Tibial nerve (tissue), 4 donors: ENCODE data around the gene ZNF655. TPM values are rescaled to one million over a fixed set of nuclear protein-coding genes. Genes with fewer than 3 reads are reported as not detected.
A peak's percentile ranks its signal among the peaks of the same experiment; 100 is the strongest.

Experiments used
- DNase-seq, 2 donors: peaks; one replicate each; pipeline ENCODE4 v3.0.0-alpha.2; 2019; ENCODE audit warnings: low spot score in 2 of 2
- H3K27ac ChIP-seq, 4 donors: fragments of 200-600 bp; sonication (generic) in 3 of 4; one replicate each; pipeline ENCODE4 v1.5.1; 2017 to 2019; ENCODE audit warnings: mild to moderate bottlenecking in 1 of 4
- H3K27me3 ChIP-seq, 2 donors: fragments of 200-600 bp; sonication (generic) in 1 of 2; one replicate each; pipeline versions ENCODE4 v1.5.1 to v1.6.0; 2017 to 2019
- H3K36me3 ChIP-seq, 3 donors: fragments of 200-600 bp; sonication (generic); one replicate each; pipeline ENCODE4 v1.5.1; 2018 to 2019
- H3K4me1 ChIP-seq, 4 donors: fragments of 200-600 bp; sonication (generic) in 3 of 4; one replicate each; pipeline ENCODE4 v1.5.1; 2017 to 2019
- H3K4me3 ChIP-seq, 4 donors: fragments of 200-600 bp; sonication (generic) in 3 of 4; one replicate each; pipeline ENCODE4 v1.5.1; 2017 to 2019; ENCODE audit warnings: mild to moderate bottlenecking in 1 of 4, moderate library complexity in 1 of 4
- H3K9me3 ChIP-seq, 4 donors: fragments of 200-600 bp; sonication (generic) in 3 of 4; one replicate each; pipeline ENCODE4 v1.5.1; 2017 to 2019
- EP300 ChIP-seq, 2 donors: sonication (generic); formaldehyde crosslinking; IDR thresholded peaks; one replicate each; pipeline ENCODE4 v1.6.1; 2017; ENCODE audit warnings: antibody characterized with exemption in 2 of 2, mild to moderate bottlenecking in 1 of 2
- POLR2A ChIP-seq, 2 donors: fragments of 450-650 bp; IDR thresholded peaks; one replicate each; pipeline ENCODE4 v1.6.1; 2017; ENCODE audit warnings: antibody characterized with exemption in 2 of 2, mild to moderate bottlenecking in 2 of 2, moderate library complexity in 2 of 2
- WGBS, 2 donors: methylation state at CpG; one replicate each; pipeline ENCODE4 v1.1.5; 2018; 5-methylcytosine and 5-hydroxymethylcytosine counted together
- total RNA-seq, 4 donors: library from RNA; depleted of rRNA; stranded (reverse); fragments of >200 nt; gene quantifications; one replicate each; pipeline ENCODE4 v1.1.0, GENCODE V29; 2016
- TF ChIP-seq, protein P1 (sequence below), 5 experiments: fragments of 200-600 bp in 3 of 5; fragments of 450-650 bp in 2 of 5; sonication (generic) in 3 of 5; IDR thresholded peaks; one replicate each; pipeline ENCODE4 v1.5.1; 2016 to 2019; ENCODE audit warnings: antibody characterized with exemption in 5 of 5, mild to moderate bottlenecking in 3 of 5, moderate library complexity in 2 of 5

ZNF655 gene, protein sequence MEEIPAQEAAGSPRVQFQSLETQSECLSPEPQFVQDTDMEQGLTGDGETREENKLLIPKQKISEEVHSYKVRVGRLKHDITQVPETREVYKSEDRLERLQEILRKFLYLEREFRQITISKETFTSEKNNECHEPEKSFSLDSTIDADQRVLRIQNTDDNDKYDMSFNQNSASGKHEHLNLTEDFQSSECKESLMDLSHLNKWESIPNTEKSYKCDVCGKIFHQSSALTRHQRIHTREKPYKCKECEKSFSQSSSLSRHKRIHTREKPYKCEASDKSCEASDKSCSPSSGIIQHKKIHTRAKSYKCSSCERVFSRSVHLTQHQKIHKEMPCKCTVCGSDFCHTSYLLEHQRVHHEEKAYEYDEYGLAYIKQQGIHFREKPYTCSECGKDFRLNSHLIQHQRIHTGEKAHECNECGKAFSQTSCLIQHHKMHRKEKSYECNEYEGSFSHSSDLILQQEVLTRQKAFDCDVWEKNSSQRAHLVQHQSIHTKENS
- 100 to 1,000 TPM in 2 of 4 donors, 10 to 100 TPM in 2; 90.8 to 140 (median 104) TPM for total RNA-seq

DNA sequence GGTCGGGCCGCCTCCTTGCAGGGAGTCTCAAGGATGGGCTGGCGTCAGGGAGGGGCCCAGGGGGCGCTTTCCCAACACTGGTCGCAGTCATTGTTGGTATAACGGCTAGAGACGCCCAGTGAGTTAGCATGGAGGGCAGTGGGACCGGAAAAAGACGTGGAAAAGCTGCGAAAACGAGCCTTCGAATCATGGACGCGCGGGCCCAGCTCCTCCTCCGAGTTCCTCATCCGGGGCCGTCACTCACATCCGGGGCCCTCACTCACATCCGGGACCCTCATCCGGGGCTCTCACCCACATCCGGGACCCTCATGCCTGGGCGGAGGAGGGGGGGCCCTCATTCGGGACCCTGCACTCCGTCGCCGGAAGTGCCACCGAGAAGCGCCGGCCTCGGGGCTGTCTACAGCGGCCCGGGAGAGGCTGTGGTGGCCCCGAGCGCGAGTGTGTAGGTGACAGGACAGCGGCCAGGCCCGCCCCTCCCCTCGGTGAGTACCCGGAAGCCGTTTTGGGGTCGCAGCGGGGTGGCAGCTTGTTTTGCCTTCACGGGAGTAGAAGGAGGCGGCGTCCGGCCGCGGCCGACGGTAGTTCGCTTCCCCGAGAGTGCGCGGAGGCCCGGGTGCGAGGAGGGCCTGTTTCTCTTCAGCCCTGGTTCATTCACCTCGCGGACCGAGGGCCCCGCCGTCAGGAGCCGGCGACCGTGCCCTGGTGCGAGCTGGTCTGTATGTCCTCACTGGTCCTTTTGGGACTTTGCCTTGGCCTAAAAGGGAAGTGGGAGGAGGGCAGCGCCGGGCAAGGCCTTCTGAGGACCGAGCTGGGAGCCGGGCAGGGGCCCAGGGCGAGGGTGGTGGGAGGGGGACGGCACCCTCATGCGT lies at the start of gene ZNF655:
ZNF655 (plus strand) TSS at position 337 of the 869 bp plus-strand sequence. CDS start 1,918 bp downstream, outside the sequence.
- H3K27me3 ChIP-seq = no peaks in the 10 kb centered on the region
- H3K36me3 ChIP-seq = peaks cover 3 to 62% (median 9%) of the 10 kb centered on the region in 3 donors
- peak within 1 kb of the TSS; percentile 82 to 98 (median 92) for H3K4me3 ChIP-seq
- 0 to 1% methylated on average over 28 to 47 of the region's 73 CpGs for WGBS, 2 donors
- TF ChIP-seq, protein P1, sequence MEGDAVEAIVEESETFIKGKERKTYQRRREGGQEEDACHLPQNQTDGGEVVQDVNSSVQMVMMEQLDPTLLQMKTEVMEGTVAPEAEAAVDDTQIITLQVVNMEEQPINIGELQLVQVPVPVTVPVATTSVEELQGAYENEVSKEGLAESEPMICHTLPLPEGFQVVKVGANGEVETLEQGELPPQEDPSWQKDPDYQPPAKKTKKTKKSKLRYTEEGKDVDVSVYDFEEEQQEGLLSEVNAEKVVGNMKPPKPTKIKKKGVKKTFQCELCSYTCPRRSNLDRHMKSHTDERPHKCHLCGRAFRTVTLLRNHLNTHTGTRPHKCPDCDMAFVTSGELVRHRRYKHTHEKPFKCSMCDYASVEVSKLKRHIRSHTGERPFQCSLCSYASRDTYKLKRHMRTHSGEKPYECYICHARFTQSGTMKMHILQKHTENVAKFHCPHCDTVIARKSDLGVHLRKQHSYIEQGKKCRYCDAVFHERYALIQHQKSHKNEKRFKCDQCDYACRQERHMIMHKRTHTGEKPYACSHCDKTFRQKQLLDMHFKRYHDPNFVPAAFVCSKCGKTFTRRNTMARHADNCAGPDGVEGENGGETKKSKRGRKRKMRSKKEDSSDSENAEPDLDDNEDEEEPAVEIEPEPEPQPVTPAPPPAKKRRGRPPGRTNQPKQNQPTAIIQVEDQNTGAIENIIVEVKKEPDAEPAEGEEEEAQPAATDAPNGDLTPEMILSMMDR (IDR thresholded peaks at IDR 0.05) = peak in 1 of 5 experiments; percentile 21
- TF ChIP-seq POLR2A (IDR thresholded peaks at IDR 0.05) (peak; percentile 66 to 82), EP300 (IDR thresholded peaks at IDR 0.05) (peak; percentile 57 to 93)
- no peaks in the 10 kb centered on the region for H3K9me3 ChIP-seq
- peak within 1 kb of the TSS; percentile 91 to 98 (median 96) for H3K27ac ChIP-seq
- peaks cover 0 to 65% (median 20%) of the 10 kb centered on the region in 4 donors for H3K4me1 ChIP-seq
- peak; percentile 83 to 89 for DNase-seq

DNA sequence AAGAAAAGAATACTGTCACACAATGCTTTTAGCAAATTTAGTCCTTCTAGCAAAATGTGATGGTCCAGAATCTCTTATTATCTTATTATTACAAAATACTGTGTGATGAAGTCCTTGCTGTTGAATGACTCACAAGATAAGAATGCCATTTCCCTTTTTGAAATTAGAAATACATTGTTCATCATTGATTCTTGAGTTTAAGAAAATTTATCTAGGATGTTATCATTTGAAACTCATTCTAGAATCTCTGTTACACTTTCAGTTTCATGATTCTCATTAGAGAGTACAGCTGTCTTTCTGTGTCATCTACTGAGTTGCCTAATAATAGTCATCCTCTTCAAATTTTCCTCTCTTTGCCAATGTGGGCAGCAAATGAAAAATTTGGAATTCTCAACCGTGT lies 44.4 kb upstream of the ZNF655 start:
- WGBS, 2 donors = 95 to 100% methylated on average over 1 of the region's 1 CpG
- Histone ChIP-seq H3K4me1 (no peaks in the 10 kb centered on the region), H3K36me3 (peaks cover 0 to 95% (median 14%) of the 10 kb centered on the region in 3 donors), H3K4me3 (no peak overlapping the region), H3K9me3 (no peaks in the 10 kb centered on the region), H3K27ac (no peak overlapping the region), H3K27me3 (no peaks in the 10 kb centered on the region)
- no peak for DNase-seq
- TF ChIP-seq, protein P1 (IDR thresholded peaks at IDR 0.05) = no peak
- TF ChIP-seq EP300 (IDR thresholded peaks at IDR 0.05) (no peak), POLR2A (IDR thresholded peaks at IDR 0.05) (no peak)

DNA sequence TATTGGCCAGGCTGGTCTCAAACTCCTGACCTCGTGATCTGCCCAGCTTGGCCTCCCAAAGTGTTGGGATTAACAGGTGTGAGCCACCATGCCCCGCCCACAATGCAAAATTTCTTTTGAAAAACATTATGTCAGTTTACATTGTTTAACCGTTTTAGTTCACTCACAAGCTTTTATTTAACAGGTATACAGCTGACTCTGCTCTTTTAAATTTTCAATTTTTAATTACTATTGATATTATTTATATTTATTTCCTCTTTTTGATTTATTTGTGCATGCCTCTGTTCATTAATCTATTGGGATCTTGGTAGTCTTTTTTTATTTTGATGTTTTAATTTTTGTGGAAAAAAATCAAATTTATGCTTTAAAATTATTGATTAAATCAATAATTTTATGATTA lies 37.0 kb upstream of the ZNF655 start:
- peaks cover 0 to 91% (median 12%) of the 10 kb centered on the region in 3 donors for H3K36me3 ChIP-seq
- no peaks in the 10 kb centered on the region for H3K9me3 ChIP-seq
- TF ChIP-seq, protein P1 (IDR thresholded peaks at IDR 0.05) = no peak
- TF ChIP-seq EP300 (IDR thresholded peaks at IDR 0.05) (no peak), POLR2A (IDR thresholded peaks at IDR 0.05) (no peak)
- no peak overlapping the region for H3K27ac ChIP-seq
- no peaks in the 10 kb centered on the region for H3K27me3 ChIP-seq
- WGBS, 2 donors = 93% methylated on average over 3 of the region's 3 CpGs
- DNase-seq = no peak
- H3K4me1 ChIP-seq = no peaks in the 10 kb centered on the region
- no peak overlapping the region for H3K4me3 ChIP-seq

DNA sequence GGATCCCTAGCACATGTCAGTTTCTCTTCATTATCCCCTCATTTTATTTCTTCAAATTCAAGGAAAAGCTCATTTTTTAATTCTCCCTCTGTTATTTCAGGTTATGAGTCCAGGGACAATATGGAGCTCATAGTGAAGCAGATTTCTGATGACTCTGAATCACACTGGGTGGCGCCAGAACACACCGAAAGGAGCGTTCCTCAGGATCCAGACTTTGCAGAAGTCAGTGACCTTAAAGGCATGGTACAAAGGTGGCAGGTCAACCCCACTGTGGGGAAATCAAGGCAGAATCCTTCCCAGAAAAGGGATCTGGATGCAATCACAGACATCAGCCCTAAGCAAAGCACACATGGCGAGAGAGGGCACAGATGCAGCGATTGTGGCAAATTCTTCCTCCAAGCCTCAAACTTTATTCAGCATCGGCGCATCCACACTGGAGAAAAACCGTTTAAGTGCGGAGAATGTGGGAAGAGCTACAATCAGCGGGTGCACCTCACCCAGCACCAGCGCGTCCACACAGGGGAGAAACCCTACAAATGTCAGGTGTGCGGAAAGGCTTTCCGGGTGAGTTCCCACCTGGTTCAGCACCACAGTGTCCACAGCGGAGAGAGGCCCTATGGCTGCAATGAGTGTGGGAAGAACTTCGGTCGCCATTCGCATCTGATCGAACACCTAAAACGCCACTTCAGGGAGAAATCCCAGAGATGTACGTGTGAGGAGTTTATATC lies 32.6 kb upstream of the ZNF655 start:
- 92 to 94% methylated on average over 21 of the region's 21 CpGs for WGBS, 2 donors
- Histone ChIP-seq H3K4me3 (no peak overlapping the region), H3K27me3 (no peaks in the 10 kb centered on the region), H3K36me3 (peaks cover 2 to 93% (median 27%) of the 10 kb centered on the region in 3 donors), H3K4me1 (no peaks in the 10 kb centered on the region), H3K27ac (no peak overlapping the region), H3K9me3 (peaks cover 0 to 36% (median 2%) of the 10 kb centered on the region in 4 donors)
- DNase-seq = no peak
- TF ChIP-seq EP300 (IDR thresholded peaks at IDR 0.05) (no peak), POLR2A (IDR thresholded peaks at IDR 0.05) (no peak)
- TF ChIP-seq, protein P1 (IDR thresholded peaks at IDR 0.05) = no peak
